Stimulated activated CD8-positive, alpha-beta memory T cell treated with anti-CD3 and anti-CD28 coated beads, Interleukin-15, amount 100 ng/mL, for 24 hours (primary cell): ENCODE measurements around the gene SDC1.

Source experiments
- DNase-seq: peaks from one replicate; pipeline ENCODE4 v3.0.0-alpha.2; 2020; ENCODE audit warnings: low read depth

Gene SDC1

DNA sequence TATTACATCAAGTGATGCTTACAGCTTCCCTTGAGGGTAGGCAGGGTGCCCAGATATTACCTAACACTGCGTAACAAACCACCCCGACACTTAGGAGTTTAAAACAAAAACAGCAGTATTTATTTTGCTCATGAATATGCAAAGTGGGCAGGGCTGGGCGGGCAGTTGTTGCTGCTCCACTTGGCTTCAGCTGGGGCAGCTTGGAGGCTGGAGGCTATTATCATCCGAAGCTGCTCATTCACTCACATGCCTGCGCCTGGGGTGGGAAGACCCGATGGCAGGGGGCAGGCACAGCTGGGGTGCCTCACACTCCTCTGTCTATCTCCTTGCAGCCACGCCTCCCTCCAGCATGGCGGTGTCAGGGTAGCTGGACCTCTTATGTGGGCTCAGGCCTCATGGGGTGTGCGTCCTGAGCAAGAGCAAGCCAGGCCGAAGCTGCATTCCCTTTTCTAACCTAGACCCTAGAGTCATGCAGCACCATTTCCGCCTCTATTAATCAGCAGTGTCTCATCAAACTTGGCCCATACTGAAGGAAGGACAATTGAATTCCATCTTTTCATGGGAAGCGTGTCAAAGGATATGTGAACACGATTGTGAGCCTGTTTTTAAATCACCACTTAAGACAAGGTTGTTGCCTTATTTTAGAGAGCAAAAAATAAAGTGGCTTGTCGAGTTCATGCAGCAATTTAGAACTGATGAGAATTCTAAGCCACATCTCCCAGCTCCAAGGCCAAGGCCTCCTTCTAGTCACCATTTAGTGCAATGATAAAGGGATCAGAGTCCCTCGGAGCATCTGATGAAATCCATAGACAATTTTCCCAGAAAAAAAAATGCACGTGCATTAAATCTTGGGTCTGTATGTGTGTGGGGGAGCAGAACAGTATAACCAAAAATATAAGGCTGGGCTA lies 54.9 kb downstream of the SDC1 start:
- no peak for DNase-seq

DNA sequence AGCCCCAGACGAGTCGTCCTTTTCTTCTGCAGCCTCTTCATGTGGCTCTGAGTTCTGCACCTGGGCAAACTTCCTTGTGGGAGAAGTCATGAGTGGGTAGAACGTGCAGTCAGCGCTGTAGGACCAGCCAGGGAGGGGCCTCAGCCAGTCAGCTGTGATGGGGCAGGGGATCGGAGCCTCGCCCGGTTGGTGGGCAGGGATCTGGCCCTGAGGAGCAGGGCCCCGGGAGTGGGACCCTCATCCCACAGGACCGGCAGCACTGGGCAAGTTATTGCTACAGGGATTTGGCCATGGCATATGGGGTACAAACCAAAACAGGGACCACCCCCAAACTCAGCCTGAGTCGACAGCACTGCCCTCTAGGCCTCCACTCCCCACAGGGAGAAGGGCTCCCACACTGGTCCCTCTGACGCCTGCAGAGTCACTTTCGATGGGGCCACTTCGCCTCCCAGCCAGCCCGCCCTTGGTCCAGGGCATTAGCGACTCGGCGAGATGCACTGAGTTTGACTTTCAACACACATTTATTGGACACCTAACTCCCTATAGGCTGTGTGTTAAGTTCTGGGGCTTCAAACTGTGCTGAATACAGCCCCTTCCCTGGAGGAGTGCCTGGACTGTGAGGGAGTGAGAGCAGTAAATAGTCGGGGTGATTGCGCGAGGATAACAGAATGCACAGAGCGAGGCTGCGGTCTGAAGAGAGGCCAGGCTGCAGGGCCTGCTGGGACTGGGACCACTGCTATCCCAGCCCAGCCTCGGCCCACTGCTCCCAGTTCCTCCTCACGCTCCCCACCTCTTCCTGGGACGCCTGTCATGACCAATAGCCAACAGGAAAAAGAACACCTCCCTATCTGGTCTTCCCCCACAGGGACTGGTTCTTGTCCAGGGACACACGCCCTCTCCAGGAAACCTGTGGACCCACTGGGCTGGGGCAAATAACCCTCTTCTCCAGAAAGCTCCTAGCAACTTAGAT lies 55.9 kb downstream of the SDC1 start:
- DNase-seq, result no peak

DNA sequence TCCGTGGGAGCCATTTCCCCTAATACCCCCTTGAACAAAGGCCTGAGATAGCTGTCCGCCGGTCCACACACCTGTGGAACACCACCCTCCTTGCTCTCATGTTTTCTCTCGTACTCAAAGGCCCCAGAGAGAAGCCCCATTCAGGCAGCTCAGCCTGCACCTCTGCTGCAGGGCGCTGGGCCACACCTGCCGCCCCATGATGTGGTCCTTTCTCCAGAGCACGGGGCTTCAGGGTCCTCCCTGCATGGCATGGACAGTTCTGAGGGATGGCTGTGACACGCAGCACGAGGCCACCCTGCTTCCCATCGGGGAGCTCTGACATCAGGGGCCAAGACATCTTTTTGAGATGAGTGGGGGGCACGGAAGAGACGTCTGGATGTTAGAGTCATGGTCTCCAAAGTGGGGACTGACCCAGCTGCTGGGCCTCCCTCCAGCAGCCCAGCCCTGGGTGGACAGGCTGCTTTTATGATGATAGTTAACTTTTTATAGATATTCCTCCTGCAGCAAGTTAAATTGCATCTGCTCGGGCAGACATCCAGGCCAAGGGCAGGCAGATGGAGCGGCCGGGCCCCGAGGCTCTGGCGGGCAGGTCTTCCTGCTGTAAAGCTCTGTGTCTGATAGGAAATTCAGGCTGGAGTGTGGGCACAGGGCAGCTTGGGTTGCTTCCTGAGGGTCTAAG lies 56.7 kb downstream of the SDC1 start:
- no peak for DNase-seq

- no peak for DNase-seq
Observed at GRCh38 chr2:20167356-20167755, 57.6 kb downstream of the SDC1 start.

DNA sequence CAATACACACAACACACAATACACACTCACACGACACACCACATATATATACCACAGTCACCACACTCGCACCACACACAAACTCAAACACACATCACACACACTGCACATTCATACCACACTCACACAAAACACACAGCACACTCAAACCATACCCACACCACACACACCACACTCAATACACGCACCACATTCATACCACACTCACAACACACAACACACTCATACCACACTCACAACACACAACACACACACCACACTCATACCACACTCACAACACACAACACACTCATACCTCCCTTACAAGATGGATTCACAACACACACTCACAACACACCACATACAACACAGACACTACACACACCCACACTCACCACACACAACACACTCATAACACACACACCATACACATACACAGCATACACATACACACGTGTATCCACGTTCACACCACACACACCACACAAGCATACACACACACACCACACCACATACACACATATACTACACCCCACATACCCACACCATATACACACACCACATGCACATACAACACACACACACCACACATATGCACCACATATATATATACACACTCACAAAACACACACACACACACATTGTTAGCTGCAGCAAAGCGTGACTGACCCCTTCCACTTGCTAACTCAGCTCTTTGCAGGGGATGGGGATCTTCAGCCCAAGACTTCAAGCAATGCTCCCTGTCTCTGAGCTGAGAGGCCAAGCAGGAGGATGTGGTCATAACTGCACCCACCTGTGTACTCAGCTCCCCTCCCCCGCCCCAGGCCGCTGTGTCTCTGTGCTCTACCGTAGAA lies 59.0 kb downstream of the SDC1 start:
- no peak for DNase-seq

DNA sequence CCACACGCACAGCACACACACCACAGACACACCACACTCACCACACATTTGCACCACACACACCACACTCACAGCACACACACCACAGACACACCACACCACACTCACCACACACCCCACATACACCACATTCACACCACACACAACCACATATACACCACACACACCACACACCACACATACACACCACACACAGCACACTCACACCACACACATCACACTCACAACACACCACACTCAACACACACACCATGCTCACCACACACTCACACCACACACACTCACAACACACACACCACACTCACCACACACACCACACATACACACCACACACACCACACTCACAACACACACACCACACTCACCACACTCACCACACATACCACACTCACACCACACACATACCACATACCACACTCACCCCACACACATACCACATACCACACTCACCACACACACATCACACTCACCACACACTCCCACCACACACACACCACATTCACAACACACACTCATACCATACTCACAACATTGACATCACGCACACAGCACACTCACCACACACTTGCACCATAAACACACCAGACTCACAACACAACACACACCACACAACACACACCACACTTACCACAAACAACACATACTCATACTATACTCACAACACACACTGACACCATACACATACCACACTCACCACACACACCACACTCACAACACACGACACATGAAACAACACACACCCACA lies 60.0 kb downstream of the SDC1 start:
- no peak for DNase-seq

GRCh38 chr2:20164061-20164733 lies 60.7 kb downstream of the SDC1 start:
- DNase-seq, result no peak

DNA sequence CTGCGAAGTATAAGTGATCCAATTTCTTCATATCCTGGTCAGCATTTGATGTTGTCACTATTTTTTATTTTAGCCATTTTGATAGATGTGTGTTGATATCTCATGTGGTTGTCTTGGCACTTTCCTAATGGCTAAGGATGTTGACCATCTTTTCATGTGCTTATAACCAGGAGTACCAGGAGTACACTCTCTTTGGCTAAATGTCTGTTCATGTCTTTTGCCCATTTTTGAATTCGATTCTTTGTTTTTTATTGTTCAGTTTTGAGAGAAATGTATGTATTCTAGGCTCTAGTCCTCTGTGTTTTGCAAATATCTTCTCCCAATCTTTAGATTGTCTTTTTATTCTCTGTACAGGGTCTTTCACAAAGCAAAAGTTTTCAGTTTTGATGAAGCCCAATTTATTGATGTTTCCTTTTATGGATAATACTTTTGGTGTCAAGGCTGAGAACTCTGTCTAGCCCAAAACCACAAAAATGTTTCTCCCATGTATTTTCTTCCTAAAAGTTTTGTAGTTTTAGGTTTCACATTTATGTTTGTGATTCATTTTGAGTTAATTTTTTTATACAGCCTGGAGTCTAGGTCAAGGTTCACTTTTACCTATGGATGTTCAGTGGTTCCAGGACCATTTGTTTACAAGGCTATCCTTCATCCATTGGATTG lies 65.4 kb downstream of the SDC1 start:
- DNase-seq, result no peak

DNA sequence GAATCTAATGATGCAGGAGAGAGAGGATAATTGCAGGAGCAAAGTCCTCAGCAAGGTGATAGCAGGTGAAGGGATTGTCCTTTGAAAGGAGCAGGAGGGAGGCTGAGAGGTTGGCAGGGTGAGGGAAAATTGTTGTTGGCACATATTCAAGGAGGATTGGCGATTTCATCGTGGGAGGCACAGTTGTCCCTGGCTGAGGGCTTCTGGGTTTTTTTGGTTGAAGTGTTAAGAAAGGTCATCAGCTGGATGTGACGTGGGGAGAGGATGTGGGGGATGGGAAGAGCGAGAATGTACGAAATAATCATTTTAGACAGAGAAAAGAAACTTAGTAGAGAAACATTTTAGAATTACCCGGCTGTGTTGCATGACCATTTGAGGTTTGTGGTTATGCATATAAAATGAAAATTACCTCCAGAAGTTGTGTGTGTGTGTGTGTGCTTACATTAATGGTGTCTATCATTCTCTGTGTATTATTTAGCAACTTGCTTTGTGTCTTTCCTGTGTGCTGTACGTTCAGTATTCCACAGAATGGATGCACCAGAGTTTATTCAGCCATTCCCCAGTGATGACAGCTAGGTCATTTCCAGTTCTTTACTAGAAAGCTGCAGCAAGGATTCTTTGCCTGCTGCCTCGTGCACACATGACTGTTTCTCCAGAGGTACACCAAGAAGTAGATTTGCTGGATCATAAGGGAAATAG lies 67.6 kb downstream of the SDC1 start:
- DNase-seq, result no peak

- no peak for DNase-seq
Observed at GRCh38 chr2:20156836-20157192, 68.1 kb downstream of the SDC1 start.

GRCh38 chr2:20156076-20156759 lies 68.7 kb downstream of the SDC1 start:
- no peak for DNase-seq

- no peak for DNase-seq
Observed at GRCh38 chr2:20153131-20153851, 71.6 kb downstream of the SDC1 start.

DNA sequence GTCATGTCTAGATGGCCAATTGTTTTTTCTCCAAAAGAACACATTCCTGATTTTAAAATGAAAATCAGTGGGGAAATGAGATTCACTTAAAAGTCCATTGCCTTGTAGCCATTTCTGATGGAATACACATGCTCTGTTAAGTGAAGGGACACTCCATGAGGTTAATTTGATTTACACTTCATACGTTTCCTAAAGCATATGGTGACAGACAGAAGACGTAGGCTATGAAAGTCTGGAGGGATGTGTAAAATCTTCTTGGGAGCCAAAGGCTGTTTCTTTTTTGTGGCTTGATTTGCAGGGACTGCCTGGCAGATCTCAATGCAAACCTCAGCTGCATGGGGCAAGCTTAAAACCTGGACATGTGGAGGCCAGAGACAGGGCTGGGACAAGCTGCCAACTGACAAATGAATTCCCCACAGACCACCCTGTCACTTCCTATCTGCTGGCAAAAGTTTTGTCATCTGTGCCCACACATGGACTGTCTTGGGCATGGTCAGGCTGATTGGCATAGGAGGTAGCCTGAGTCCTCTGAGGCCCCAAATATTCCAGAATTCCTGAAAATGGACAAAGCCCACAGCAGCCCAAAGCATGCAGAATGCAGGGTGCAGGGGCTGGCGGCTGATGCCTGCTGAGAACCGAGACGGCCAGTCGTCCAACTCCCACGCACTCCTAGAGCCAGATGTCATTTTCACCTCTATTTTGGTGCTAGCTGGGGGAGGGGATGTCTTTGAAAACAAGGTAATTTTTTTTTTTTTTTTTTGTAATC lies 73.9 kb downstream of the SDC1 start:
- DNase-seq, result no peak
